HL-60 (cell line): ENCODE results near the gene MEX3A.

Experiments
- CTCF ChIP-seq: IDR thresholded peaks from one replicate; pipeline ENCODE4 v1.5.1; 2011; ENCODE audit warnings: low read length, control low read depth, inconsistent platforms; ENCODE audit not compliant: insufficient read depth
- REST ChIP-seq: IDR thresholded peaks from 2 replicates; pipeline ENCODE4 v1.6.1; 2012; ENCODE audit warnings: low read depth; ENCODE audit not compliant: insufficient replicate concordance

- TF ChIP-seq CTCF (no peak), REST (no peak)
These were observed 33.5 kb downstream of the MEX3A start for GRCh38 chr1:156048663-156049258.
